NCI-H187 (cell line): Measurements from ENCODE around the gene ADD1.
A peak's percentile ranks its signal among the peaks of the same experiment; 100 is the strongest.
"Not testable (repeated sequence)": the region's sequence is repeated elsewhere in the genome, so short reads cannot be mapped to it uniquely, and the experiment has no call there.

Source experiments
- DNase-seq, 2 experiments: peaks; one replicate each; lab custom pipeline; 2025; lab: John Stamatoyannopoulos, UW

Gene ADD1

GRCh38 chr4:2886622-2887021, 43.0 kb downstream of the ADD1 start:
- no peak for DNase-seq

GRCh38 chr4:2887343-2887742, 43.7 kb downstream of the ADD1 start:
- no peak for DNase-seq

GRCh38 chr4:2888886-2889285, 45.2 kb downstream of the ADD1 start:
- no peak for DNase-seq

GRCh38 chr4:2891294-2891693, 47.6 kb downstream of the ADD1 start:
- no peak for DNase-seq

- DNase-seq, result no peak
Measured at GRCh38 chr4:2893772-2894171, 50.1 kb downstream of the ADD1 start.

GRCh38 chr4:2898001-2898400, 54.4 kb downstream of the ADD1 start:
- no peak for DNase-seq

GRCh38 chr4:2900741-2901140, 57.1 kb downstream of the ADD1 start:
- no peak for DNase-seq

- no peak for DNase-seq
Measured at GRCh38 chr4:2901186-2901585, 57.5 kb downstream of the ADD1 start.

- DNase-seq, result no peak
Measured at GRCh38 chr4:2902126-2902525, 58.5 kb downstream of the ADD1 start.

GRCh38 chr4:2905544-2905943, 61.9 kb downstream of the ADD1 start:
- DNase-seq, result no peak

GRCh38 chr4:2906218-2906617, 62.6 kb downstream of the ADD1 start:
- DNase-seq, result no peak

GRCh38 chr4:2907226-2907625, 63.6 kb downstream of the ADD1 start:
- DNase-seq, result no peak

- no peak for DNase-seq
Measured at GRCh38 chr4:2907706-2908293, 64.2 kb downstream of the ADD1 start.

GRCh38 chr4:2908686-2909085, 65.0 kb downstream of the ADD1 start:
- DNase-seq, result no peak

- DNase-seq, result no peak
Measured at GRCh38 chr4:2909583-2909982, 65.9 kb downstream of the ADD1 start.

- DNase-seq, result no peak
Measured at GRCh38 chr4:2910409-2910808, 66.8 kb downstream of the ADD1 start.

GRCh38 chr4:2911868-2912267, 68.2 kb downstream of the ADD1 start:
- no peak for DNase-seq

- DNase-seq, result peak in 1 of 2 experiments; percentile 52
Measured at GRCh38 chr4:2913168-2913567, 69.5 kb downstream of the ADD1 start.

GRCh38 chr4:2914256-2915126, 70.8 kb downstream of the ADD1 start:
- no peak for DNase-seq

GRCh38 chr4:2915789-2916188, 72.1 kb downstream of the ADD1 start:
- DNase-seq, result no peak

GRCh38 chr4:2916696-2917095, 73.1 kb downstream of the ADD1 start:
- DNase-seq, result not testable (repeated sequence)

GRCh38 chr4:2918300-2918699, 74.7 kb downstream of the ADD1 start:
- not testable (repeated sequence) for DNase-seq

GRCh38 chr4:2918714-2919113, 75.1 kb downstream of the ADD1 start:
- DNase-seq, result not testable (repeated sequence)
